Common myeloid progenitor, CD34-positive (primary cell): ENCODE results near the gene TAMM41.
A peak's percentile ranks its signal among the peaks of the same experiment; 100 is the strongest.
"Not testable (repeated sequence)": the region's sequence is repeated elsewhere in the genome, so short reads cannot be mapped to it uniquely, and the experiment has no call there.

ENCODE experiments used
- CTCF ChIA-PET: fragments of 350-600 bp; sonication (Branson Sonifier 250); formaldehyde crosslinking; loops from one replicate; lab custom pipeline; 2021; ENCODE audit warnings: antibody characterized with exemption; lab: Charles Lee
- POLR2A ChIA-PET: fragments of 350-600 bp; sonication (Branson Sonifier 250); formaldehyde crosslinking; loops from one replicate; lab custom pipeline; 2021; ENCODE audit warnings: antibody characterized with exemption; lab: Charles Lee
- DNase-seq, 3 donors: peaks; one replicate each; pipeline versions ENCODE4 v3.0.0 to v3.0.0-alpha.2; 2013
- H3K27ac ChIP-seq, 2 experiments: 1 replicate in 1 of 2; 2 replicates in 1 of 2; pipeline ENCODE4 v1.7.0; 2013; ENCODE audit warnings: inconsistent platforms in 2 of 2, low read length in 2 of 2, mild to moderate bottlenecking in 2 of 2, low read depth in 1 of 2, moderate library complexity in 1 of 2; ENCODE audit not compliant: severe bottlenecking in 2 of 2, insufficient read depth in 1 of 2, poor library complexity in 1 of 2
- H3K27me3 ChIP-seq, 5 experiments: replicated peaks in 2 of 5; 1 replicate in 3 of 5; 2 replicates in 2 of 5; pipeline versions ENCODE4 v1.6.1 to v1.7.0; 2013; ENCODE audit warnings: low read length in 4 of 5, mild to moderate bottlenecking in 2 of 5, moderate library complexity in 2 of 5, inconsistent platforms in 1 of 5; ENCODE audit not compliant: insufficient read depth in 5 of 5, control insufficient read depth in 4 of 5
- H3K36me3 ChIP-seq, 4 experiments: 1 replicate in 2 of 4; 2 replicates in 2 of 4; pipeline versions ENCODE4 v1.6.1 to v1.7.0; 2013; ENCODE audit warnings: low read length in 3 of 4, control low read depth in 1 of 4, mild to moderate bottlenecking in 1 of 4; ENCODE audit not compliant: control insufficient read depth in 4 of 4, insufficient read depth in 4 of 4
- H3K4me1 ChIP-seq, 4 experiments: 1 replicate in 3 of 4; 2 replicates in 1 of 4; pipeline versions ENCODE4 v1.6.1 to v1.7.1; 2013; ENCODE audit warnings: low read length in 3 of 4, mild to moderate bottlenecking in 3 of 4, control low read depth in 1 of 4, inconsistent platforms in 1 of 4, moderate library complexity in 1 of 4; ENCODE audit not compliant: control insufficient read depth in 4 of 4, insufficient read depth in 4 of 4; ENCODE audit errors: control extremely low read depth in 1 of 4
- H3K4me3 ChIP-seq, 7 experiments: 1 replicate in 4 of 7; 2 replicates in 3 of 7; pipeline versions ENCODE4 v1.5.1 to v1.7.0; 2013; ENCODE audit warnings: mild to moderate bottlenecking in 7 of 7, low read length in 6 of 7, moderate library complexity in 6 of 7, inconsistent platforms in 2 of 7, low read depth in 2 of 7, control low read depth in 1 of 7; ENCODE audit not compliant: insufficient read depth in 4 of 7, control insufficient read depth in 1 of 7; ENCODE audit errors: extremely low read depth in 1 of 7
- H3K9me3 ChIP-seq, 5 experiments: 1 replicate in 4 of 5; 2 replicates in 1 of 5; pipeline versions ENCODE4 v1.6.1 to v1.7.1; 2013; ENCODE audit warnings: low read length in 4 of 5, mild to moderate bottlenecking in 2 of 5, inconsistent platforms in 1 of 5, low read depth in 1 of 5, moderate library complexity in 1 of 5; ENCODE audit not compliant: control insufficient read depth in 4 of 5, insufficient read depth in 2 of 5; ENCODE audit errors: control extremely low read depth in 1 of 5
- WGBS: methylation state at CpG from one replicate; pipeline ENCODE4 v1.1.5; 2013; ENCODE audit not compliant: insufficient coverage; 5-methylcytosine and 5-hydroxymethylcytosine counted together

Gene TAMM41

GRCh38 chr3:11780341-11780740 is 66.3 kb downstream of the TAMM41 start:
- DNase-seq = no peak
- H3K4me3 ChIP-seq = no peak overlapping the region
- no peaks in the 10 kb centered on the region for H3K36me3 ChIP-seq
- peaks cover 0 to 3% (median 1%) of the 10 kb centered on the region in 4 experiments for H3K4me1 ChIP-seq
- ChIA-PET POLR2A (no interaction called here), CTCF (interaction anchor here (1.4 kb wide), 1 partner anchor 24 kb away, joined by 3 read pairs; no protein-coding TSS in a partner anchor)
- WGBS = 100% methylated on average over 1 of the region's 1 CpG
- no peaks in the 10 kb centered on the region for H3K27me3 ChIP-seq
- no peaks in the 10 kb centered on the region for H3K9me3 ChIP-seq
- no peak overlapping the region for H3K27ac ChIP-seq

DNA sequence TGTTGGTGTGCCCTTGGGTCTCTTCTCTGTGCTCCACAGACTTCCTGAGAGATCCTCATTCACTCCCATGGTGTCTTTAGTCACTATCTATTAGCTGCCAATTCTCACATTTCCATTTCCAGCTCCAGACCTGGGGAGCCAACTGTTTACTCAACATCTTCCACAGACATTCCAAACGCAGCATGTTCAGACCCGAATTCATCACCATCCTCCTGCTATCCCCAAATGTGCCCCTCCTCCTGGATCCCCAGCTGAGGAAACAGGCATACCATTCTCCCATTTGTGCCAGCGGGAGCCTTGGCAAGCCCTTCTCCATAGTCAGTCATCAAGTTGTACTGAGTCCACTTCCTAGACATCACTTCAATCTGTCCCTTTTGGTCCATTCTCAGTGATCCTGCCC is 67.1 kb downstream of the TAMM41 start:
- H3K4me1 ChIP-seq = no peaks in the 10 kb centered on the region
- no peak overlapping the region for H3K27ac ChIP-seq
- H3K36me3 ChIP-seq = no peaks in the 10 kb centered on the region
- DNase-seq = no peak
- ChIA-PET POLR2A (no interaction called here), CTCF (no interaction called here)
- WGBS = 95% methylated on average over 3 of the region's 3 CpGs
- H3K27me3 ChIP-seq = no peaks in the 10 kb centered on the region
- no peaks in the 10 kb centered on the region for H3K9me3 ChIP-seq
- H3K4me3 ChIP-seq = no peak overlapping the region

DNA sequence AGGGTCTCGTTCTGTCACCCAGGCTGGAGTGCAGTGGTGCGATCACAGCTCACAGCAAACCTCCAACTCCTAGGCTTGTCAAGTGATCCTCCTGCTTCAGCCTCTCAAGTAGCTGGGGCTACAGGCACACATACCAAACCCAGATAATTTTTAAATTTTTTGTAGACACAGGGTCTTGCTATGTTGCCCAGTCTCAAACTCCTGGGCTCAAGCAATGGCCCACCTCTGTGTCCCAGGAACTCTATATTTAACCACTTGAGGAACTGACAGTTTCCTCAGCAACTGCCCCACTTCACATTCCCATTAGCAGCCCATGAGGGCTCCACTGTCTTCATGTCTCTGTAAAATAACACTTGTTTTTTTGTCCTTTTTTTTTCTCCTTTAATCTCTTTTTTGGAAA is 68.4 kb downstream of the TAMM41 start:
- Histone ChIP-seq H3K27ac (no peak overlapping the region), H3K9me3 (no peaks in the 10 kb centered on the region), H3K36me3 (no peaks in the 10 kb centered on the region), H3K4me3 (no peak overlapping the region), H3K4me1 (no peaks in the 10 kb centered on the region), H3K27me3 (no peaks in the 10 kb centered on the region)
- DNase-seq = no peak
- CTCF ChIA-PET = no interaction called here
- 100% methylated on average over 1 of the region's 2 CpGs for WGBS
- POLR2A ChIA-PET = no interaction called here

DNA sequence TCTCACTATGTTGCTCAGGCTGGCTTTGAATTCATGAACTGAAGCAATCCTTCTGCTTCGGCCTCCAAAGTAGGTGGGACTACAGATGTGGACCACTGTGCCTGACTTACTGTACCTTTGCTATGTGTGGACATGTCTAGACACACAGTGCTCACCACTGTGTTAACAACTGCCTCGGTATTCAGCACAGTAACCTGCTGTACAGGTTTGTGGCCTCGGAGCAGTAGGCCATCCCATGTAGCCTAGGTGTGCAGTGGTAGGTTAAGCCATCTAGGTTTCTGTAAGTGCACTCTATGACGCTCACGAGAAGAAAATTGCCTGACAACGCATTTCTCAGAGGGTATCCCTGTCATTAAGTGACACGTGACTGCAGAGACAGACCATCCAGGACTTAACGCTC is 70.3 kb downstream of the TAMM41 start:
- H3K4me3 ChIP-seq = no peak overlapping the region
- H3K27ac ChIP-seq = no peak overlapping the region
- no peaks in the 10 kb centered on the region for H3K4me1 ChIP-seq
- no peak for DNase-seq
- no peaks in the 10 kb centered on the region for H3K27me3 ChIP-seq
- H3K36me3 ChIP-seq = no peaks in the 10 kb centered on the region
- CTCF ChIA-PET = no interaction called here
- WGBS = 97% methylated on average over 8 of the region's 8 CpGs
- H3K9me3 ChIP-seq = no peaks in the 10 kb centered on the region
- POLR2A ChIA-PET = no interaction called here

DNA sequence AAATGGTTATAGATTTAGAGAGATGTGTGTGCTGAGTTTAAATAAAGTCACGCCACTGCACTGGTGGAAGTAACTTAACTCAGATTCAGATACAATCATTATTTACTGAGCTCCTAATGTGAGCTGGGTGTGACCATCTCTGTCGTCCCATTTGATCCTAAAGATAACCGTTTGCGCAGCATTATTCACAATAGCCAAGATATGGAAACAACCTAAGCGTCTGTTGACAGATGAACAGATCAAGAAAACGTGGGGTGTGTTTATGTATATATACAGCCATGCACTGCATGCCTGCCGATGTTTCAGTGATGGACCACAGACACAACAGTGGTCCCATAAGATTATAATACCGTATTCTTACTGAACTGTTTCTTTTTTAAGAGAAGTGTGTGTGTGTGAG is 71.2 kb downstream of the TAMM41 start:
- Histone ChIP-seq H3K36me3 (no peaks in the 10 kb centered on the region), H3K4me3 (no peak overlapping the region), H3K4me1 (peaks cover 0 to 7% (median 5%) of the 10 kb centered on the region in 4 experiments), H3K9me3 (no peaks in the 10 kb centered on the region), H3K27ac (no peak overlapping the region), H3K27me3 (no peaks in the 10 kb centered on the region)
- WGBS = 96% methylated on average over 4 of the region's 8 CpGs
- ChIA-PET CTCF (no interaction called here), POLR2A (no interaction called here)
- DNase-seq = no peak

DNA sequence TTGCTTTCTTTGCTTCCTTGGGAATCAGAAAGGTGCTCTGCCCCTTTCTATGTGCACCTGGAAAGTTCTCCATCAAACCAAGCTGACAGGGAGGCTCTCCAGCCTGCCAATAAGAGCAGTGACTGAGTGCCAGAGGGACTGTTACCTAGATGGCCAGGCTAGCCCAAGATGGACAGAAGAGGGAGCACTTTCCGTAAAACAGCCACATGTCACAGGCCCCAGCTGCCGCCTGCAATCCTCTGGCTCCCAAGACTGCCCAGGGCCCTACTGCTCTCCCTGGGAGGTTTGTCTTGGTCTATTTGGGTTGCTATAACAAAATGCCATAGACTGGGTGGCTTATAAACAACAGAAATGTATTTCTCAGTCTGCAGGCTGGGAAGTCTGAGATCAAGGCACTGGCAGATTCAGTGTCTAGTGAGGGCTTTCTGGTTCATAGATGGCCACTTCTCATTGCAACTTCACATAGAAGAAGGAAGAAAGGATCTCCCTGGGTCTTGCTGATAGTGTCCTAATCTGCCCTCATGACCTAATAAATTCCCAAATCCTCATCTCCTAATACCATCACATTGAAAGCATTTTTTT is 72.3 kb downstream of the TAMM41 start:
- no peaks in the 10 kb centered on the region for H3K36me3 ChIP-seq
- DNase-seq = peak in 2 of 3 donors; percentile 16 to 20
- no peak overlapping the region for H3K4me3 ChIP-seq
- CTCF ChIA-PET = interaction anchor here (1.2 to 1.6 kb wide), 3 partner anchors 26 to 110 kb away, joined by 3 read pairs; no protein-coding TSS in a partner anchor
- H3K27ac ChIP-seq = no peak overlapping the region
- no peaks in the 10 kb centered on the region for H3K9me3 ChIP-seq
- POLR2A ChIA-PET = no interaction called here
- H3K4me1 ChIP-seq = peaks cover 0 to 12% (median 9%) of the 10 kb centered on the region in 4 experiments
- no peaks in the 10 kb centered on the region for H3K27me3 ChIP-seq
- WGBS = no CpG with 5 or more reads among the region's 2 CpGs

- DNase-seq, H3K4me3 ChIP-seq, H3K27me3 ChIP-seq, POLR2A ChIA-PET, H3K27ac ChIP-seq, H3K9me3 ChIP-seq, H3K36me3 ChIP-seq: not testable (repeated sequence)
- WGBS = no CpG with 5 or more reads among the region's 7 CpGs
- CTCF ChIA-PET = interaction anchor here (1.7 kb wide), 2 partner anchors 11 to 14 kb away, joined by 3 to 7 read pairs; no protein-coding TSS in a partner anchor
- peaks cover 0 to 12% (median 9%) of the 10 kb centered on the region in 4 experiments for H3K4me1 ChIP-seq
Measured at GRCh38 chr3:11771931-11772330, 74.8 kb downstream of the TAMM41 start.
